HG03521 (cell line): Measurements from ENCODE around the gene AP1M1.

ENCODE experiments used
- ATAC-seq: cut with Tn5 transposase; IDR thresholded peaks from one replicate; pipeline ENCODE4 v1.9.1; 2021; ENCODE audit warnings: mild to moderate bottlenecking, moderate library complexity; ENCODE audit not compliant: unreplicated experiment

The AP1M1 gene

DNA sequence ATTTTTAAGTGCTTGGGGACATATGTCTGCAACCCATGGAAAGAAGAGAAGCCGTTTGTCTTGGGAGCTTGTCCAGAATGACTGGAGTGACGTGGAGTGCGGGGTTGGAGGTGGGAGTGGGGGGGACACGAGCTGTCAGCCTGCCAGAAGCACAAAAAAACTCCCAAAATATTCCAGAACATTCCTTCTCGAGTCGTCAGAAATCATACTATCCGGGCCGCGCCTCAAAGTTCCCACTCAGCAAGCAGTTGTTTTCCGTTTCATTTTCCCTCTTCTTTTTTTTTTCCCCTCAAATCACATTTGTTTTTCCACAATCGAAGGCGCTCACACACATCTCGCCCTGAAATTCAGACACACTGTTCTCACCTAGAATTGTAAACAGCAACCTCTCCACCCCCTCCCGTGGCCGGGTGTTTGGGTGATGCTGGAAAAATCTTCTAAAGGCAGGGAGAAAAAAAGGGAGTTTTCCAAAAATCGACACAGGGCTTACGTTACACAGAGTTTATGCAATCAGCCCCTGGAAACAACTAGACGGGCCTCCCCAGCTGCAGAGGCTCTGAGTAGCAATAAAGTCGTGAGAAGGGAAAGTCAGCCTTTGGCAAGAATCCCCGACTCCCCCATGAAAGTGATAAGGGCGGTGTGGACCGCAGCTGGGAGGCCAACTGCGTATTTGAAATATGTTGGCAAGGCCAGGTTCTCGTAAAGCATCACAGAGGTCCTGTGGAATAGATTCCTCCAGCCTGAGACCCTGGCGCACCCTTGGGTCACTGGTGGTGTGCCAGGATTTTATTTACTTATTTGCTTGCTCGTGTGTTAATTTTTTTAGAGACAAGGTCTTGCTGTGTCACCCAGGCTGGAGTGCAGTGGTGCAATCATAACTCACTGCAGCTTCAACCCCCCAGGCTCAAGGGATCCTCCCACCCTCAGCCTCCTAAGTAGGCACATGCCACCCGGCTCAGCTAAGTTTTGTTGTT lies 95.7 kb downstream of the AP1M1 start:
- ATAC-seq = no peak

DNA sequence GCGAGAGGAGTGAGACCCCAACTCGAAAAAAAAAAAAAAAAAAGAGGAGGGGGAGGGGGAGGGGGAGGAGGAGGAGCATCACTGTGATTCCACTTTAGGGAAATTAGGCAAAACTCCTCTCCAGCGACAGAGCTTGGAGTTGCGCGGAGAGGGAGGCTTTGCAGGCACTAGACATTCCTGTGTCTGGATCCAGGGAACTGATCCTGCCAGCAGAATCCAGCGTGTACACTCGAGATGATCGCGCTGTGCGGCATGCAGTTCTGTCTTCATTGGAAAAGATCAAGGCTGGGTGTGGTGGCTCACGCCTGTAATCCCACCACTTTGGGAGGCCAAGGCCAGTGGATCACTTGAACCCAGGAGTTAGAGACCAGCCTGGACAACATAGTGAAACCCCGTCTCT lies 97.3 kb downstream of the AP1M1 start:
- ATAC-seq = no peak
